Measurements from ENCODE around the gene CTPS2.

DNA sequence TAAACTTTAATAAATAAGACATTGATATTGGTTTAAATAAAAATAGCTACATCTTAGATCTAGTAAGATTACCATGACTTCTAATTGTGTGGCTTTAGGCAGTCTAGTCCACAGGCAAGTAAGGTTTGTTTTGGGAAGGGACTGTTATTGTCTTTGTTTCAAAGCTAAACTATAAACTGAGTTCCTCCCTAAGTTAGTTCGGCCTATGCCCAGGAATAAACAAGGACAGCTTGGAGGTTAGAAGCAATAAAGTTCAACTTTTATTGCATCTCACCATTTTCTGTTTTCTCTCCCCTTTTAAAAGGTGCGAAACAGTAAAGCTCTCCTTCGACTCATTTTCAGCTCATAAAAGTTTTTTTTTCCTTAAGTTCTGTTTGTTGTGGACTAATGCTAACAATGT, 133.0 kb downstream of the CTPS2 start:
- TF ChIP-seq GATA2 (IDR thresholded peaks at IDR 0.05; ENCODE audit: low read depth, low read length) (no peak), GATA3 (IDR thresholded peaks at IDR 0.05; ENCODE audit: low read depth, low read length) (no peak)

Measured in SH-SY5Y (cell line).